Panc1 (cell line): ENCODE results near the gene HLCS. TPM values are rescaled to one million over a fixed set of nuclear protein-coding genes. Genes with fewer than 3 reads are reported as not detected.

ENCODE experiments used
- ATAC-seq: fragments of 200-7000 bp; cut with Tn5 transposase; 2 replicates; pipeline ENCODE4 v1.9.1; 2020; ENCODE audit warnings: mild to moderate bottlenecking, moderate library complexity
- BruUV-seq: library from RNA; stranded (reverse); fragments of 400-500 nt; replicated peaks from 2 replicates; lab custom pipeline; 2021; lab: Mats Ljungman, UMichigan
- CTCF ChIA-PET: fragments of 300-600 bp; sonication (Branson Sonifier 250); formaldehyde crosslinking; loops from one replicate; lab custom pipeline; 2022; ENCODE audit warnings: antibody characterized with exemption; lab: Charles Lee
- POLR2A ChIA-PET: fragments of 300-600 bp; sonication (Branson Sonifier 250); formaldehyde crosslinking; loops from one replicate; lab custom pipeline; 2022; ENCODE audit warnings: antibody characterized with exemption; lab: Charles Lee
- DNase-seq: peaks from one replicate; pipeline ENCODE4 v3.0.0-alpha.2; 2010; ENCODE audit warnings: low read depth, low spot score
- H3K27ac ChIP-seq: 2 replicates; pipeline ENCODE4 v1.5.1; 2011; ENCODE audit warnings: mild to moderate bottlenecking, low read length, inconsistent platforms
- H3K27me3 ChIP-seq: fragments of 200-500 bp; sonication (Bioruptor generic); 2 replicates; pipeline ENCODE4 v1.6.0; 2014; ENCODE audit warnings: low read length, inconsistent platforms; ENCODE audit not compliant: control insufficient read depth, insufficient read depth
- H3K36me3 ChIP-seq: fragments of 200-500 bp; sonication (Bioruptor generic); 2 replicates; pipeline ENCODE4 v1.5.1; 2014; ENCODE audit warnings: inconsistent platforms, mild to moderate bottlenecking, low read length, moderate library complexity; ENCODE audit not compliant: control insufficient read depth, insufficient read depth
- H3K4me1 ChIP-seq: 2 replicates; pipeline ENCODE4 v1.5.1; 2011; ENCODE audit warnings: inconsistent platforms, mild to moderate bottlenecking, low read length, moderate library complexity; ENCODE audit not compliant: control insufficient read depth, insufficient read depth
- H3K4me3 ChIP-seq, 2 experiments: 2 replicates each; pipeline ENCODE4 v1.5.1; 2011 to 2012; ENCODE audit warnings: low read depth in 2 of 2, low read length in 2 of 2, mild to moderate bottlenecking in 2 of 2, inconsistent platforms in 1 of 2, moderate library complexity in 1 of 2
- H3K9me3 ChIP-seq: fragments of 200-500 bp; sonication (Bioruptor generic); 2 replicates; pipeline ENCODE4 v1.5.1; 2014; ENCODE audit warnings: low read depth, mild to moderate bottlenecking, inconsistent platforms, low read length, moderate library complexity; ENCODE audit not compliant: control insufficient read depth, insufficient read depth
- POLR2AphosphoS5 ChIP-seq: IDR thresholded peaks from 2 replicates; pipeline ENCODE4 v1.6.1; 2012; ENCODE audit warnings: mild to moderate bottlenecking, low read depth, low read length, moderate library complexity
- SIN3A ChIP-seq: IDR thresholded peaks from 2 replicates; pipeline ENCODE4 v1.6.1; 2012; ENCODE audit warnings: low read depth, mild to moderate bottlenecking, low read length, moderate library complexity, borderline replicate concordance; ENCODE audit not compliant: insufficient read depth
- TCF7L2 ChIP-seq: IDR thresholded peaks from 2 replicates; pipeline ENCODE4 v1.6.1; 2011; ENCODE audit warnings: mild to moderate bottlenecking, low read depth, low read length, inconsistent platforms
- in situ Hi-C: cut with HindIII; loops from 2 replicates; pipeline ENCODE4 v1.10.0; 2016; ENCODE audit warnings: low sequenced_read_pairs, low pct_unique_long_range_greater_than_20kb
- intact Hi-C: fragments of 100-400 bp; cut with micrococcal nuclease; formaldehyde crosslinking; loops from one replicate; pipeline ENCODE4 v1.10.0; 2022; ENCODE audit not compliant: unreplicated experiment
- total RNA-seq: library from RNA; stranded (reverse); gene quantifications from one replicate; pipeline ENCODE4 v1.2.1, GENCODE V29; 2021; ENCODE audit not compliant: unreplicated experiment
- TF ChIP-seq, protein P1 (sequence below), 2 experiments: IDR thresholded peaks; 2 replicates each; pipeline ENCODE4 v1.6.1; 2011 to 2012; ENCODE audit warnings: low read depth in 2 of 2, control low read depth in 1 of 2, low read length in 1 of 2, mild to moderate bottlenecking in 1 of 2, moderate library complexity in 1 of 2; ENCODE audit not compliant: insufficient read depth in 1 of 2
- TF ChIP-seq, protein P2 (sequence below): fragments of 450-650 bp; IDR thresholded peaks from 2 replicates; pipeline ENCODE4 v1.5.1; 2017; ENCODE audit warnings: mild to moderate bottlenecking

The HLCS gene
- total RNA-seq, 1 experiment from 2014 or later: 15.3 TPM

GRCh38 chr21:36910581-36911307 is 55.7 kb downstream of the HLCS start:
- H3K4me3 ChIP-seq: no peak overlapping the region
- H3K27ac ChIP-seq: no peak overlapping the region
- H3K36me3 ChIP-seq: no peaks in the 10 kb centered on the region
- in situ Hi-C loops (no loop called here), intact Hi-C loops (no loop called here)
- CTCF ChIA-PET: no interaction called here
- TF ChIP-seq SIN3A (no peak), POLR2AphosphoS5 (no peak), TCF7L2 (no peak)
- TF ChIP-seq, protein P1, sequence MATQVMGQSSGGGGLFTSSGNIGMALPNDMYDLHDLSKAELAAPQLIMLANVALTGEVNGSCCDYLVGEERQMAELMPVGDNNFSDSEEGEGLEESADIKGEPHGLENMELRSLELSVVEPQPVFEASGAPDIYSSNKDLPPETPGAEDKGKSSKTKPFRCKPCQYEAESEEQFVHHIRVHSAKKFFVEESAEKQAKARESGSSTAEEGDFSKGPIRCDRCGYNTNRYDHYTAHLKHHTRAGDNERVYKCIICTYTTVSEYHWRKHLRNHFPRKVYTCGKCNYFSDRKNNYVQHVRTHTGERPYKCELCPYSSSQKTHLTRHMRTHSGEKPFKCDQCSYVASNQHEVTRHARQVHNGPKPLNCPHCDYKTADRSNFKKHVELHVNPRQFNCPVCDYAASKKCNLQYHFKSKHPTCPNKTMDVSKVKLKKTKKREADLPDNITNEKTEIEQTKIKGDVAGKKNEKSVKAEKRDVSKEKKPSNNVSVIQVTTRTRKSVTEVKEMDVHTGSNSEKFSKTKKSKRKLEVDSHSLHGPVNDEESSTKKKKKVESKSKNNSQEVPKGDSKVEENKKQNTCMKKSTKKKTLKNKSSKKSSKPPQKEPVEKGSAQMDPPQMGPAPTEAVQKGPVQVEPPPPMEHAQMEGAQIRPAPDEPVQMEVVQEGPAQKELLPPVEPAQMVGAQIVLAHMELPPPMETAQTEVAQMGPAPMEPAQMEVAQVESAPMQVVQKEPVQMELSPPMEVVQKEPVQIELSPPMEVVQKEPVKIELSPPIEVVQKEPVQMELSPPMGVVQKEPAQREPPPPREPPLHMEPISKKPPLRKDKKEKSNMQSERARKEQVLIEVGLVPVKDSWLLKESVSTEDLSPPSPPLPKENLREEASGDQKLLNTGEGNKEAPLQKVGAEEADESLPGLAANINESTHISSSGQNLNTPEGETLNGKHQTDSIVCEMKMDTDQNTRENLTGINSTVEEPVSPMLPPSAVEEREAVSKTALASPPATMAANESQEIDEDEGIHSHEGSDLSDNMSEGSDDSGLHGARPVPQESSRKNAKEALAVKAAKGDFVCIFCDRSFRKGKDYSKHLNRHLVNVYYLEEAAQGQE (IDR thresholded peaks at IDR 0.05; ENCODE audit: insufficient read depth in 1 of 2, low read depth in 2 of 2, low read length in 1 of 2): no peak
- TF ChIP-seq, protein P2, sequence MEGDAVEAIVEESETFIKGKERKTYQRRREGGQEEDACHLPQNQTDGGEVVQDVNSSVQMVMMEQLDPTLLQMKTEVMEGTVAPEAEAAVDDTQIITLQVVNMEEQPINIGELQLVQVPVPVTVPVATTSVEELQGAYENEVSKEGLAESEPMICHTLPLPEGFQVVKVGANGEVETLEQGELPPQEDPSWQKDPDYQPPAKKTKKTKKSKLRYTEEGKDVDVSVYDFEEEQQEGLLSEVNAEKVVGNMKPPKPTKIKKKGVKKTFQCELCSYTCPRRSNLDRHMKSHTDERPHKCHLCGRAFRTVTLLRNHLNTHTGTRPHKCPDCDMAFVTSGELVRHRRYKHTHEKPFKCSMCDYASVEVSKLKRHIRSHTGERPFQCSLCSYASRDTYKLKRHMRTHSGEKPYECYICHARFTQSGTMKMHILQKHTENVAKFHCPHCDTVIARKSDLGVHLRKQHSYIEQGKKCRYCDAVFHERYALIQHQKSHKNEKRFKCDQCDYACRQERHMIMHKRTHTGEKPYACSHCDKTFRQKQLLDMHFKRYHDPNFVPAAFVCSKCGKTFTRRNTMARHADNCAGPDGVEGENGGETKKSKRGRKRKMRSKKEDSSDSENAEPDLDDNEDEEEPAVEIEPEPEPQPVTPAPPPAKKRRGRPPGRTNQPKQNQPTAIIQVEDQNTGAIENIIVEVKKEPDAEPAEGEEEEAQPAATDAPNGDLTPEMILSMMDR: no peak
- no TSS peak for BruUV-seq
- ATAC-seq: no peak
- no peaks in the 10 kb centered on the region for H3K9me3 ChIP-seq
- H3K4me1 ChIP-seq: peaks cover 3% of the 10 kb centered on the region
- DNase-seq: no peak
- no peaks in the 10 kb centered on the region for H3K27me3 ChIP-seq
- POLR2A ChIA-PET: no interaction called here

- TF ChIP-seq TCF7L2 (no peak), SIN3A (no peak), POLR2AphosphoS5 (no peak)
- TF ChIP-seq, protein P1 (IDR thresholded peaks at IDR 0.05; ENCODE audit: insufficient read depth in 1 of 2, low read depth in 2 of 2, low read length in 1 of 2): no peak
- TF ChIP-seq, protein P2: no peak
- CTCF ChIA-PET: interaction anchor here (0.6 kb wide), 1 partner anchor 481 kb away, joined by 3 read pairs; no protein-coding TSS in a partner anchor
- Histone ChIP-seq H3K4me3 (no peak overlapping the region), H3K27ac (no peak overlapping the region), H3K27me3 (no peaks in the 10 kb centered on the region), H3K9me3 (no peaks in the 10 kb centered on the region), H3K36me3 (no peaks in the 10 kb centered on the region), H3K4me1 (peaks cover 3% of the 10 kb centered on the region)
- POLR2A ChIA-PET: no interaction called here
- peak; percentile 84 for ATAC-seq
- BruUV-seq: no TSS peak
- DNase-seq: peak; percentile 91
- in situ Hi-C loops: no loop called here
- intact Hi-C loops: no loop called here
Measured at GRCh38 chr21:36909901-36910561, 56.4 kb downstream of the HLCS start.
